H1 (cell line): ENCODE measurements around the gene PAX8. TPM values are rescaled to one million over a fixed set of nuclear protein-coding genes. Genes with fewer than 3 reads are reported as not detected.

Source experiments
- CTCF ChIA-PET: fragments of 300-600 bp; sonication (Branson Sonifier 250); formaldehyde crosslinking; loops from one replicate; lab custom pipeline; 2021; ENCODE audit not compliant: partially characterized antibody; lab: Charles Lee
- POLR2A ChIA-PET: fragments of 300-600 bp; sonication (Branson Sonifier 250); formaldehyde crosslinking; loops from one replicate; lab custom pipeline; 2021; ENCODE audit warnings: inconsistent platforms; ENCODE audit not compliant: partially characterized antibody; lab: Charles Lee
- DNase-seq, 2 experiments: peaks; one replicate each; pipeline versions ENCODE4 v3.0.0 to v3.0.0-alpha.2; 2010 to 2022; ENCODE audit warnings: low spot score in 2 of 2, low read depth in 1 of 2, mixed read lengths in 1 of 2
- FAIRE-seq: peaks from 2 replicates; lab custom pipeline; 2011; peaks lifted over from hg19 to GRCh38; lab: Jason Lieb, UNC
- H2AFZ ChIP-seq: 2 replicates; pipeline ENCODE4 v1.8.1; 2012; ENCODE audit warnings: low read length, inconsistent platforms
- H2AK5ac ChIP-seq: 2 replicates; pipeline ENCODE4 v1.6.1; 2013; ENCODE audit warnings: low read depth, low read length
- H2BK120ac ChIP-seq: replicated peaks from 2 replicates; pipeline ENCODE3; 2013; ENCODE audit warnings: low read depth, low read length, inconsistent platforms
- H2BK12ac ChIP-seq: 2 replicates; pipeline ENCODE4 v1.6.1; 2013; ENCODE audit warnings: low read depth, low read length
- H2BK15ac ChIP-seq: 2 replicates; pipeline ENCODE4 v1.6.1; 2013; ENCODE audit warnings: low read length
- H2BK20ac ChIP-seq: 2 replicates; pipeline ENCODE4 v1.6.1; 2013; ENCODE audit warnings: low read length
- H2BK5ac ChIP-seq: 2 replicates; pipeline ENCODE4 v1.6.1; 2013; ENCODE audit warnings: low read depth, low read length
- H3K14ac ChIP-seq: 2 replicates; pipeline ENCODE4 v1.6.1; 2013; ENCODE audit warnings: inconsistent platforms; ENCODE audit not compliant: insufficient read length
- H3K18ac ChIP-seq: 2 replicates; pipeline ENCODE4 v1.6.1; 2013; ENCODE audit warnings: low read length; ENCODE audit errors: extremely low read depth
- H3K23ac ChIP-seq: 2 replicates; pipeline ENCODE4 v1.6.1; 2013; ENCODE audit warnings: inconsistent platforms; ENCODE audit not compliant: insufficient read length
- H3K23me2 ChIP-seq: 2 replicates; pipeline ENCODE4 v1.6.1; 2013; ENCODE audit warnings: low read depth, low read length
- H3K27ac ChIP-seq: 2 replicates; pipeline ENCODE4 v1.6.1; 2011; ENCODE audit warnings: low read depth, low read length, inconsistent platforms
- H3K27me3 ChIP-seq, 4 experiments: replicated peaks in 1 of 4; 1 replicate in 1 of 4; 2 replicates in 3 of 4; pipeline versions ENCODE4 v1.6.1 to v1.8.1; 2011 to 2013; ENCODE audit warnings: low read length in 3 of 4, mild to moderate bottlenecking in 3 of 4, inconsistent platforms in 2 of 4, mixed read lengths in 2 of 4, moderate library complexity in 1 of 4; ENCODE audit not compliant: control insufficient read depth in 3 of 4, insufficient read depth in 3 of 4; ENCODE audit errors: extremely low read depth in 1 of 4
- H3K36me3 ChIP-seq, 4 experiments: 2 replicates each; pipeline versions ENCODE4 v1.6.1 to v1.8.1; 2011 to 2013; ENCODE audit warnings: mild to moderate bottlenecking in 4 of 4, low read length in 3 of 4, moderate library complexity in 2 of 4, control low read depth in 1 of 4, inconsistent platforms in 1 of 4; ENCODE audit not compliant: insufficient read depth in 4 of 4, control insufficient read depth in 2 of 4
- H3K4ac ChIP-seq: replicated peaks from 2 replicates; pipeline ENCODE3; 2013; ENCODE audit warnings: low read length, low read depth, mixed read lengths, inconsistent platforms; ENCODE audit not compliant: insufficient read length
- H3K4me1 ChIP-seq, 4 experiments: replicated peaks in 1 of 4; 1 replicate in 1 of 4; 2 replicates in 3 of 4; pipeline versions ENCODE4 v1.6.1 to v1.8.1; 2011 to 2013; ENCODE audit warnings: low read length in 3 of 4, inconsistent platforms in 2 of 4, mixed read lengths in 1 of 4; ENCODE audit not compliant: insufficient read depth in 4 of 4, control insufficient read depth in 3 of 4
- H3K4me2 ChIP-seq, 2 experiments: 2 replicates each; pipeline versions ENCODE4 v1.6.1 to v1.8.1; 2011 to 2013; ENCODE audit warnings: low read depth in 2 of 2, low read length in 2 of 2, control low read depth in 1 of 2, inconsistent platforms in 1 of 2, mild to moderate bottlenecking in 1 of 2; ENCODE audit not compliant: insufficient read depth in 1 of 2
- H3K4me3 ChIP-seq, 4 experiments: fragments of 200-600, 300-600 bp in 1 of 4; sonication (generic), shearing (Covaris generic), sonication (Bioruptor Twin) in 1 of 4; 2 replicates each; pipeline versions ENCODE4 v1.5.1 to v1.8.1; 2011 to 2016; ENCODE audit warnings: low read length in 4 of 4, low read depth in 3 of 4, control low read depth in 2 of 4, inconsistent platforms in 2 of 4, mild to moderate bottlenecking in 2 of 4, mixed read lengths in 1 of 4, moderate library complexity in 1 of 4; ENCODE audit not compliant: insufficient read depth in 2 of 4; ENCODE audit errors: extremely low read depth in 1 of 4
- H3K56ac ChIP-seq: replicated peaks from 2 replicates; pipeline ENCODE3; 2013; ENCODE audit warnings: low read depth, mild to moderate bottlenecking, mixed read lengths, low read length, inconsistent platforms; ENCODE audit not compliant: insufficient read length
- H3K79me1 ChIP-seq: 2 replicates; pipeline ENCODE4 v1.6.1; 2013; ENCODE audit warnings: low read depth, low read length, control low read depth
- H3K79me2 ChIP-seq, 2 experiments: 2 replicates each; pipeline versions ENCODE4 v1.6.1 to v1.8.1; 2012 to 2013; ENCODE audit warnings: low read length in 2 of 2, mild to moderate bottlenecking in 2 of 2, inconsistent platforms in 1 of 2; ENCODE audit not compliant: insufficient read depth in 2 of 2, control insufficient read depth in 1 of 2
- H3K9ac ChIP-seq, 4 experiments: replicated peaks in 1 of 4; 1 replicate in 1 of 4; 2 replicates in 3 of 4; pipeline versions ENCODE4 v1.6.1 to v1.8.1; 2011 to 2013; ENCODE audit warnings: low read depth in 3 of 4, low read length in 3 of 4, control low read depth in 2 of 4, mild to moderate bottlenecking in 2 of 4, moderate library complexity in 2 of 4, inconsistent platforms in 1 of 4; ENCODE audit errors: extremely low read depth in 1 of 4
- H3K9me3 ChIP-seq, 2 experiments: 2 replicates each; pipeline versions ENCODE4 v1.6.1 to v1.8.1; 2012 to 2013; ENCODE audit warnings: mild to moderate bottlenecking in 2 of 2, moderate library complexity in 2 of 2, control low read depth in 1 of 2, inconsistent platforms in 1 of 2, low read depth in 1 of 2, low read length in 1 of 2, mixed read lengths in 1 of 2; ENCODE audit not compliant: insufficient read depth in 2 of 2
- H4K20me1 ChIP-seq, 2 experiments: replicated peaks in 1 of 2; 2 replicates each; pipeline versions ENCODE3 to v1.8.1; 2011 to 2013; ENCODE audit warnings: inconsistent platforms in 2 of 2, low read length in 2 of 2, mild to moderate bottlenecking in 1 of 2; ENCODE audit not compliant: insufficient read depth in 2 of 2, control insufficient read depth in 1 of 2
- H4K5ac ChIP-seq: 2 replicates; pipeline ENCODE4 v1.6.1; 2013; ENCODE audit warnings: low read length, low read depth, mixed read lengths, inconsistent platforms; ENCODE audit not compliant: insufficient read length
- H4K8ac ChIP-seq: 2 replicates; pipeline ENCODE4 v1.8.0; 2013; ENCODE audit warnings: mild to moderate bottlenecking, moderate library complexity, low read length, inconsistent platforms; ENCODE audit not compliant: insufficient read depth; ENCODE audit errors: extremely low read depth
- H4K91ac ChIP-seq: replicated peaks from 2 replicates; pipeline ENCODE3; 2013; ENCODE audit warnings: low read length, mixed read lengths, inconsistent platforms; ENCODE audit not compliant: insufficient read length
- BACH1 ChIP-seq: IDR thresholded peaks from 2 replicates; pipeline ENCODE4 v1.6.1; 2012; ENCODE audit warnings: low read length, improper control_type of control experiment
- BRCA1 ChIP-seq: IDR thresholded peaks from 2 replicates; pipeline ENCODE4 v1.6.1; 2012; ENCODE audit warnings: low read depth, low read length, improper control_type of control experiment
- KDM4A ChIP-seq: IDR thresholded peaks from one replicate; pipeline ENCODE4 v1.7.1; 2012; ENCODE audit warnings: low read depth, mild to moderate bottlenecking, moderate library complexity, low read length, inconsistent platforms; ENCODE audit not compliant: severe bottlenecking
- NRF1 ChIP-seq: IDR thresholded peaks from 2 replicates; pipeline ENCODE4 v1.6.1; 2011; ENCODE audit warnings: mild to moderate bottlenecking, low read depth, low read length, improper control_type of control experiment
- RNF2 ChIP-seq: fragments of 200-900, 300-1000 bp; sonication (generic); IDR thresholded peaks from 2 replicates; pipeline ENCODE4 v1.7.1; 2016; ENCODE audit warnings: borderline replicate concordance, low read depth, mild to moderate bottlenecking, antibody characterized with exemption, low read length; ENCODE audit not compliant: poor library complexity, severe bottlenecking; ENCODE audit errors: missing control alignments
- SAP30 ChIP-seq: fragments of 300-600 bp; sonication (generic); IDR thresholded peaks from 2 replicates; pipeline ENCODE4 v1.7.1; 2012; ENCODE audit warnings: low read length, moderate library complexity, mild to moderate bottlenecking, inconsistent platforms; ENCODE audit not compliant: insufficient read depth, insufficient replicate concordance
- SIRT6 ChIP-seq: IDR thresholded peaks from one replicate; pipeline ENCODE4 v1.7.1; 2012; ENCODE audit warnings: low read length, inconsistent platforms
- SP1 ChIP-seq: IDR thresholded peaks from 2 replicates; pipeline ENCODE4 v1.6.1; 2011; ENCODE audit warnings: low read depth, low read length
- SUZ12 ChIP-seq: fragments of 200-600 bp; sonication (generic); IDR thresholded peaks from 2 replicates; pipeline ENCODE4 v1.6.1; 2012; ENCODE audit warnings: mild to moderate bottlenecking, inconsistent platforms, low read length, moderate library complexity, mixed read lengths
- TBP ChIP-seq: IDR thresholded peaks from 2 replicates; pipeline ENCODE4 v1.6.1; 2011; ENCODE audit warnings: low read depth, low read length, improper control_type of control experiment
- WGBS, 2 experiments: shearing (Covaris generic) in 1 of 2; methylation state at CpG; one replicate each; pipeline versions ENCODE4 v1.1.6 to v1.1.7; 2013 to 2015; ENCODE audit warnings: low lambda C conversion rate in 2 of 2, mixed read lengths in 2 of 2, inconsistent platforms in 1 of 2, low coverage in 1 of 2, missing lambda C conversion rate in 1 of 2; ENCODE audit not compliant: insufficient replicate concordance in 2 of 2, insufficient coverage in 1 of 2, insufficient read length in 1 of 2; ENCODE audit errors: extremely low coverage in 1 of 2, missing lambda C conversion rate in 1 of 2; 5-methylcytosine and 5-hydroxymethylcytosine counted together
- polyA plus RNA-seq, 7 experiments: library from polyadenylated mRNA; depleted of rRNA in 3 of 7; stranded (reverse) in 5 of 7; unstranded in 2 of 7; fragments of >200 nt in 5 of 7; fragments of 200-250 nt in 2 of 7; gene quantifications; 1 replicate in 5 of 7; 2 replicates in 1 of 7; 4 replicates in 1 of 7; pipeline versions ENCODE4 v1.2.1 to v1.2.3, GENCODE V29; 2011 to 2013; ENCODE audit warnings: missing spikeins in 2 of 7, mixed read lengths in 2 of 7
- total RNA-seq: library from RNA; stranded (reverse); fragmentation: NEBNext Ultra II Directional; extraction: Animal tissue kit (Norgen Biotek cat#: 25700); gene quantifications from 2 replicates; pipeline ENCODE4 v1.2.1, GENCODE V29; 2021
- TF ChIP-seq, protein P1 (sequence below), 3 experiments: IDR thresholded peaks; 1 replicate in 2 of 3; 2 replicates in 1 of 3; pipeline versions ENCODE4 v1.5.1 to v1.6.1; 2011; ENCODE audit warnings: low read length in 3 of 3, mild to moderate bottlenecking in 3 of 3, inconsistent platforms in 2 of 3, low read depth in 1 of 3, moderate library complexity in 1 of 3; ENCODE audit not compliant: insufficient read depth in 1 of 3; ENCODE audit errors: control extremely low read depth in 1 of 3

The PAX8 gene
- total and polyA plus RNA-seq, 2 of the 8 experiments (the other 6 are each of a cell fraction or from before 2014, with no cell fraction given), result 0.02 TPM; not detected in 1

DNA sequence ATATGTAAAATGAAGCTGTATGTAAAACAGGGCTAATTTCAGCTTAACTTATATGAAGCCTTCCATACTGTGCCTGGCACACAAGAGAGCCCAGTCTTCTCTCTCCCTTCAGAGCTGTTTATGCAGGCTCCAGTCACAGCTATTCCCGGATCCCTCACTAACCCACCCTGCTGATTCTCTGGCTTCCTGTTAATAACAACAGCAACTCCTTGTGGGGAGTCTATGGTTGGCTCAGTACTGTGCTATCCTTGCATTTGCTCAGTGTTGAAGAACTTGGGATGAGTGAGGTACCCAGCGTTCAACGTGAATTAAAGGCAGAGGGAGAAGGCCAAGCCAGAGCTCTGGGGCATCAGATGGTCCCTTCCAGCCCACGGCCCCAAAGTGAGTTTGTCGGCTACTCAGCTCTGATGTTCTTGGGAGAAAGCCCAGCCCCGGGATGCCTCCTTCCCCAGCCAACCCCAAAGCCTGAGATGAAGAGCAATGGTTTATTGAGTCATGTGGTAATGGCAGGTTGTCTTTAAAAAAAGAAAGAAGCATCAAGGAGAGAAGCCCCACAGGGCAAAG is 61.7 kb downstream of the PAX8 start:
- Histone ChIP-seq H3K9me3 (no peaks in the 10 kb centered on the region), H3K27ac (no peak overlapping the region), H3K79me2 (no peaks in the 10 kb centered on the region), H4K91ac (no peak overlapping the region), H3K4me2 (no peak overlapping the region), H2BK5ac (no peak overlapping the region), H2AK5ac (no peak overlapping the region), H2BK20ac (no peak overlapping the region), H3K27me3 (peaks cover 0 to 3% (median 0%) of the 10 kb centered on the region in 4 experiments; a peak in 1 of 7 replicates), H4K5ac (no peak overlapping the region), H2BK12ac (no peak overlapping the region), H3K56ac (no peak overlapping the region), H3K23me2 (no peaks in the 10 kb centered on the region), H2BK120ac (no peak overlapping the region), H3K79me1 (no peaks in the 10 kb centered on the region), H3K4me1 (peaks cover 0 to 6% (median 5%) of the 10 kb centered on the region in 4 experiments; a peak in 4 of 7 replicates), H3K4me3 (no peak overlapping the region), H3K23ac (no peak overlapping the region), H3K18ac (no peak overlapping the region), H2BK15ac (no peak overlapping the region), H3K4ac (no peak overlapping the region), H3K14ac (no peak overlapping the region), H2AFZ (no peak overlapping the region), H4K8ac (no peak overlapping the region), H4K20me1 (no peaks in the 10 kb centered on the region), H3K9ac (no peak overlapping the region), H3K36me3 (no peaks in the 10 kb centered on the region)
- no peak for DNase-seq
- 78% methylated on average over 6 of the region's 6 CpGs; no CpG with 5 or more reads in 1 of the 2 experiments for WGBS, 2 experiments
- CTCF ChIA-PET, result interaction anchor here (0.9 to 3.5 kb wide), 7 partner anchors 13 to 225 kb away, joined by 3 to 20 read pairs (median 4); no protein-coding TSS in a partner anchor
- POLR2A ChIA-PET, result interaction anchor here (1.1 kb wide), 1 partner anchor 29 kb away, joined by 3 read pairs; no protein-coding TSS in a partner anchor
- no peak for FAIRE-seq
- TF ChIP-seq, protein P1, sequence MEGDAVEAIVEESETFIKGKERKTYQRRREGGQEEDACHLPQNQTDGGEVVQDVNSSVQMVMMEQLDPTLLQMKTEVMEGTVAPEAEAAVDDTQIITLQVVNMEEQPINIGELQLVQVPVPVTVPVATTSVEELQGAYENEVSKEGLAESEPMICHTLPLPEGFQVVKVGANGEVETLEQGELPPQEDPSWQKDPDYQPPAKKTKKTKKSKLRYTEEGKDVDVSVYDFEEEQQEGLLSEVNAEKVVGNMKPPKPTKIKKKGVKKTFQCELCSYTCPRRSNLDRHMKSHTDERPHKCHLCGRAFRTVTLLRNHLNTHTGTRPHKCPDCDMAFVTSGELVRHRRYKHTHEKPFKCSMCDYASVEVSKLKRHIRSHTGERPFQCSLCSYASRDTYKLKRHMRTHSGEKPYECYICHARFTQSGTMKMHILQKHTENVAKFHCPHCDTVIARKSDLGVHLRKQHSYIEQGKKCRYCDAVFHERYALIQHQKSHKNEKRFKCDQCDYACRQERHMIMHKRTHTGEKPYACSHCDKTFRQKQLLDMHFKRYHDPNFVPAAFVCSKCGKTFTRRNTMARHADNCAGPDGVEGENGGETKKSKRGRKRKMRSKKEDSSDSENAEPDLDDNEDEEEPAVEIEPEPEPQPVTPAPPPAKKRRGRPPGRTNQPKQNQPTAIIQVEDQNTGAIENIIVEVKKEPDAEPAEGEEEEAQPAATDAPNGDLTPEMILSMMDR (IDR thresholded peaks at IDR 0.05; ENCODE audit: control extremely low read depth in 1 of 3, insufficient read depth in 1 of 3, low read depth in 1 of 3, low read length in 3 of 3), result no peak
- no peak for TF ChIP-seq NRF1
- no peak for TF ChIP-seq BACH1
- no peak for TF ChIP-seq SUZ12
- no peak for TF ChIP-seq SP1
- TF ChIP-seq KDM4A, result no peak
- TF ChIP-seq BRCA1, result no peak
- no peak for TF ChIP-seq SAP30
- TF ChIP-seq SIRT6, result no peak
- TF ChIP-seq RNF2, result no peak
- no peak for TF ChIP-seq TBP
